ENCODE results near the gene ARSI.

- TF ChIP-seq MAX (IDR thresholded peaks at IDR 0.05) (no peak), CTCF (IDR thresholded peaks at IDR 0.05; ENCODE audit: low read depth, low read length, missing input control) (peak; percentile 30), TAF1 (conservative IDR thresholded peaks at IDR 0.05) (no peak), YY1 (IDR thresholded peaks at IDR 0.05) (no peak), RAD21 (IDR thresholded peaks at IDR 0.05) (peak in 1 of 2 donors; percentile 60), EGR1 (IDR thresholded peaks at IDR 0.05; ENCODE audit: low read depth in 2 of 2) (no peak), NR2F2 (IDR thresholded peaks at IDR 0.05) (no peak), SP1 (IDR thresholded peaks at IDR 0.05) (no peak), JUND (IDR thresholded peaks at IDR 0.05) (no peak), HNF4G (IDR thresholded peaks at IDR 0.05) (no peak), REST (IDR thresholded peaks at IDR 0.05) (no peak), ZBTB33 (IDR thresholded peaks at IDR 0.05) (no peak)
Measured at GRCh38 chr5:150286820-150287219, 15.9 kb downstream of the ARSI start.

All from liver (tissue), 3 donors.